D721Med (cell line): Measurements from ENCODE around the gene KLF9.
"Not testable (repeated sequence)": the region's sequence is repeated elsewhere in the genome, so short reads cannot be mapped to it uniquely, and the experiment has no call there.

Experiments
- DNase-seq: peaks from one replicate; pipeline ENCODE4 v3.0.0; 2011; ENCODE audit warnings: low spot score; ENCODE audit not compliant: insufficient read length
- FAIRE-seq: peaks from 2 replicates; lab custom pipeline; 2011; peaks lifted over from hg19 to GRCh38; lab: Jason Lieb, UNC
- CTCF ChIP-seq: IDR thresholded peaks from 2 replicates; pipeline ENCODE4 v1.5.1; 2012; ENCODE audit warnings: mild to moderate bottlenecking, control low read depth; ENCODE audit not compliant: insufficient read depth; ENCODE audit errors: missing control alignments

KLF9 gene

DNA sequence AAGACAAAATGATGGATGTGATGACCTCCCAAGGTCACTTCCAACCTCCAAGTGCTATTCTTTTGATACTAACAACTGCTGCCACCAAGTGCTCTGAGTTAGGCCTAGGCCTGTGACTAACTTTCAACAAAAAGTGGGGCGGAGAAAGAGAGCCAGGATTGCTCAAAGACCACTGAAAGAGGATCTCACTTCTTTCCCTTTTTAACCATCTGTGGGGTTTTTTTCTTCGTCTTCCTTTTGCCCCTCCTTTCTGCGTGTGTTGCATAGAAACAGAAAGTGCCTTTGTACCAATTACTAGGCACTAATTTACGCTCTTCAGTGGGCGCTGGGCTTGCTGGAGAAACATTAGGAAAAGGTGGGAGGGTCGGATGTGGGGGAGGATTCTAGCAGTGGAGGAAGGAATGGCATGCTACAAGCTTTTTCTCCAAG lies 8.0 kb downstream of the KLF9 start:
- DNase-seq: no peak
- no peak for FAIRE-seq

GRCh38 chr9:70405808-70406433 lies 8.5 kb downstream of the KLF9 start:
- no peak for DNase-seq
- FAIRE-seq: no peak

More for the DNA sequence above, 8.0 kb downstream of the KLF9 start:
- TF ChIP-seq CTCF: no peak

GRCh38 chr9:70404261-70404660 lies 10.2 kb downstream of the KLF9 start:
- no peak for DNase-seq
- TF ChIP-seq CTCF: no peak
- no peak for FAIRE-seq

More at GRCh38 chr9:70405808-70406433, 8.5 kb downstream of the KLF9 start:
- no peak for TF ChIP-seq CTCF

GRCh38 chr9:70403618-70404025 lies 10.8 kb downstream of the KLF9 start:
- FAIRE-seq (no peak), DNase-seq (no peak)
- no peak for TF ChIP-seq CTCF

GRCh38 chr9:70403166-70403565 lies 11.3 kb downstream of the KLF9 start:
- no peak for DNase-seq
- no peak for TF ChIP-seq CTCF
- no peak for FAIRE-seq

DNA sequence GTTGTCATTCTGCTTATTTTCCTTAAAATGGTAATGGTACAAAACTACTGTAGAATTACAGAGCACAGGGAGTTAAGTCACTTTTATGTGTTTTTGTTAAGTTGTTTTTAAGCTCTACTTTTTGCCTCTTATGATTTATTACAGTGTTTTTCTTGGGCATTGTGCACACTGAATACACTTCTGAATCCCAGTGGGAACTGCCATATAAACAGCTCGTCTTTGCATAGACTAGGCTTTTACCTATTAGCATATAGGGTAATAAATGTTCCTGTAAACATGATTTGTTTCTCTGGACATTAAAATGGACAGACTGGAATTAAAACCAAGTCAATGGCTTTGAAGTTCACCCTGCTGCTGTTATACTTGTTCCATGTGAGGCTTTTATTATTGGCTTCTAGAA lies 12.2 kb downstream of the KLF9 start:
- no peak for DNase-seq
- FAIRE-seq: no peak
- no peak for TF ChIP-seq CTCF

DNA sequence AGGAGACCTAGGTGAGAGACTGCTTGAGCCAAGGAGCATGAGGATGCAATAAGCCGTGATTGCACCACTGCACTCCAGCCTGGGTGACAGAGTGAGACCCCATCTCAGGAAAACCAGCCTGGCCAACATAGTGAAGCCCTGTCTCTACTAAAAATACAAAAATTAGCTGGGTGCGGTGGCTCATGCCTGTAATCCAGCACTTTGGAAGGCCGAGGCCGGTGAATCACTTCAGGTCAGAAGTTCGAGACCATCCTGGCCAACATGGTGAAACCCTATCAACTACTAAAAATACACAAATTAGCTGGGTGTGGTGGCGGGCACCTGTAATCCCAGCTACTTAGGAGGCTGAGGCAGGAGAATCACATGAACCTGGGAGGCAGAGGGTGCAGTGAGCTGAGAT lies 13.2 kb downstream of the KLF9 start:
- not testable (repeated sequence) for FAIRE-seq, DNase-seq
